Lower leg skin (tissue), 4 donors: ENCODE measurements around the gene IGFL1. TPM values are rescaled to one million over a fixed set of nuclear protein-coding genes. Genes with fewer than 3 reads are reported as not detected.
"Not testable (repeated sequence)": the region's sequence is repeated elsewhere in the genome, so short reads cannot be mapped to it uniquely, and the experiment has no call there.

ENCODE experiments used
- DNase-seq, 2 donors: peaks; one replicate each; pipeline ENCODE4 v3.0.0-alpha.2; 2019; ENCODE audit warnings: low spot score in 2 of 2
- H3K4me3 ChIP-seq: fragments of 200-600 bp; sonication (generic); 2 replicates; pipeline ENCODE4 v1.5.1; 2017; ENCODE audit warnings: mild to moderate bottlenecking, low read depth; ENCODE audit not compliant: poor library complexity, severe bottlenecking
- CTCF ChIP-seq, 3 donors: fragments of 450-650 bp; IDR thresholded peaks; one replicate each; pipeline ENCODE4 v1.5.1; 2016; ENCODE audit warnings: antibody characterized with exemption in 3 of 3, mild to moderate bottlenecking in 3 of 3, moderate library complexity in 2 of 3
- POLR2A ChIP-seq, 2 donors: fragments of 450-650 bp; IDR thresholded peaks; one replicate each; pipeline ENCODE4 v1.6.1; 2016 to 2017; ENCODE audit warnings: antibody characterized with exemption in 2 of 2, mild to moderate bottlenecking in 1 of 2, moderate library complexity in 1 of 2
- WGBS, 2 donors: methylation state at CpG; one replicate each; pipeline ENCODE4 v1.1.5; 2018; 5-methylcytosine and 5-hydroxymethylcytosine counted together
- intact Hi-C: fragments of 100-400 bp; cut with DNase I; formaldehyde crosslinking; loops from one replicate; pipeline ENCODE4 v1.15.0; 2023; ENCODE audit warnings: low total_unique reads
- total RNA-seq, 4 donors: library from RNA; depleted of rRNA; stranded (reverse); fragments of >200 nt; gene quantifications; one replicate each; pipeline ENCODE4 v1.1.0, GENCODE V29; 2016

IGFL1 gene
- total RNA-seq, 4 donors from 2014 or later = 0.55 to 0.88 TPM; not detected in 2

- no peak for TF ChIP-seq POLR2A (IDR thresholded peaks at IDR 0.05)
- TF ChIP-seq CTCF (IDR thresholded peaks at IDR 0.05) = no peak
- intact Hi-C loops = no loop called here
- DNase-seq = peak in 1 of 2 donors; percentile 9
- H3K4me3 ChIP-seq = no peak overlapping the region
- 44 to 49% methylated on average over 3 of the region's 3 CpGs for WGBS, 2 donors
Measured at GRCh38 chr19:46250076-46250735, 20.7 kb downstream of the IGFL1 start.

- TF ChIP-seq CTCF (IDR thresholded peaks at IDR 0.05) (no peak), POLR2A (IDR thresholded peaks at IDR 0.05) (no peak)
- intact Hi-C loops = no loop called here
- no peak overlapping the region for H3K4me3 ChIP-seq
- 40 to 54% methylated on average over 5 of the region's 5 CpGs for WGBS, 2 donors
- DNase-seq = no peak
Measured at GRCh38 chr19:46251416-46251815, 21.9 kb downstream of the IGFL1 start.

GRCh38 chr19:46254776-46255175 is 25.2 kb downstream of the IGFL1 start:
- WGBS, 2 donors = 45% methylated on average over 4 of the region's 4 CpGs
- no peak overlapping the region for H3K4me3 ChIP-seq
- intact Hi-C loops = no loop called here
- no peak for DNase-seq
- no peak for TF ChIP-seq POLR2A (IDR thresholded peaks at IDR 0.05)
- no peak for TF ChIP-seq CTCF (IDR thresholded peaks at IDR 0.05)

GRCh38 chr19:46256855-46257254 is 27.3 kb downstream of the IGFL1 start:
- 65 to 78% methylated on average over 8 of the region's 8 CpGs for WGBS, 2 donors
- no peak for TF ChIP-seq CTCF (IDR thresholded peaks at IDR 0.05)
- no peak for TF ChIP-seq POLR2A (IDR thresholded peaks at IDR 0.05)
- intact Hi-C loops = no loop called here
- H3K4me3 ChIP-seq = no peak overlapping the region
- no peak for DNase-seq

GRCh38 chr19:46261501-46261900 is 32.0 kb downstream of the IGFL1 start:
- WGBS, 2 donors = 25 to 45% methylated on average over 7 of the region's 7 CpGs
- H3K4me3 ChIP-seq = not testable (repeated sequence)
- peak in 1 of 2 donors; percentile 68 for DNase-seq
- intact Hi-C loops = loop anchor here (10.0 kb wide), 2 partner anchors 187 to 227 kb away; no protein-coding TSS in a partner anchor

GRCh38 chr19:46262684-46263296 is 33.2 kb downstream of the IGFL1 start:
- 55 to 59% methylated on average over 11 of the region's 11 CpGs for WGBS, 2 donors
- intact Hi-C loops = loop anchor here (10.0 kb wide), 2 partner anchors 188 to 228 kb away; no protein-coding TSS in a partner anchor
- H3K4me3 ChIP-seq = not testable (repeated sequence)
- DNase-seq = peak in 1 of 2 donors; percentile 61

GRCh38 chr19:46264801-46265200 is 35.3 kb downstream of the IGFL1 start:
- DNase-seq = peak in 1 of 2 donors; percentile 14
- intact Hi-C loops = loop anchor here (10.0 kb wide), 2 partner anchors 190 to 230 kb away; no protein-coding TSS in a partner anchor
- 76 to 77% methylated on average over 5 of the region's 5 CpGs for WGBS, 2 donors
- not testable (repeated sequence) for H3K4me3 ChIP-seq
